COLO668 (cell line): ENCODE data around the gene PIAS4.

Experiments used
- DNase-seq: peaks from one replicate; lab custom pipeline; 2025; ENCODE audit not compliant: unreplicated experiment; lab: John Stamatoyannopoulos, UW

The PIAS4 gene

DNA sequence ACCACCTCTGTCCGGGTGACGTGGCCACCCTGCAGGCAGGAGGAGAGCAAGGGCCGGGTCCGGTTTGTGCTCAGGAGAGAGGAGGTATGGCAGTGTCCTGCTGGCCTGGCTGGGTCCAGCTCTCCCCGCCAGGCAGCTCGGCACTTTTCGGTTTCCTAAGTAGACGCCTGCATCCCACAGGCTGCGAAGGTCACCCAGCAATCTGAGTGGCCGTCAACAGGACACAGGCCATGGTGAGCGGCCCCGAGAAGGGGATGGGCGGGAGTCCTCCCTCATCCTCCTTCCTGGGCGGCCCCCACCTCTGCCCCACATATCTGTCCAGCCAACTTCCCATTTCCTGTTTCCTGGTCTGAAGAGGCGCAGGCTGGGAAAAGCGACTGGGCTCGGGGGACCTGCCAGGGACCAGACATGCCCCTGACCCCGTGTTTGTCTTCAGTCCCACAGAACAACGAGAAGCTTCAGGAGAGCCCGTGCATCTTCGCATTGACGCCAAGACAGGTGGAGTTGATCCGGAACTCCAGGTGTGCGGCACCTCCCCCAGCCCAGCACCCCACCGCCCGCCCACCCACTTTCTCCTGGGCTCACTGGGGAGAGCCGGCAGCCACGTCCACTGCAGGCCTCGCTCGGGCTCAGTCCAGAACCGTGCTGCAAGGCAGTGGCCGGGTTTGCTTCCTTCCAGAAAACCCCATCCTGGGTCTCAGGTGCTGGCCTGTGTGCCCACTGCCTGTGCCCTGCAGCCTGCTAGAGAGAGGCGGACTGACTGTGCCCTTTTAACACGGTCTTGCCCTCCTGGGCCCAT is 16.3 kb downstream of the PIAS4 start:
- DNase-seq, result no peak

DNA sequence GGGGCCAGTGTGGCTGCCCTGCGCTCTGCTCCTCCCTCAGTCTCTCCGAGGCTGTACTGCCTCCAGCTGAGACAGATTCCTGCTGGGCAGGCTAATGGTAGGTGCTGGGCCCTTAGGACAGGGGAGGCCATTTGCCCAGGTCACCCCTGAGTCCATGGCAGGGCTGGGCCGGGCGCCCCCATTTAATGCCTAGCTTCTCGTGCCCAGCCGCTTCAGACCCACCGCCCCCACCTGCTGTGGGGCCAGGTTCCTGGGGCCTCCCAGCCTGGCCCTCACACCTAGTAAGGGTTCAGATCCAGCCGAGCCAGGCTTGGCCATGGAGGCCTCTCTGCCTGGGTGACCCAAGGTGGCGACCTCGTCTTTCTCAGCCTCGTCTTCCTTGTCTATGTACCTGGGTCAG is 17.8 kb downstream of the PIAS4 start:
- no peak for DNase-seq

DNA sequence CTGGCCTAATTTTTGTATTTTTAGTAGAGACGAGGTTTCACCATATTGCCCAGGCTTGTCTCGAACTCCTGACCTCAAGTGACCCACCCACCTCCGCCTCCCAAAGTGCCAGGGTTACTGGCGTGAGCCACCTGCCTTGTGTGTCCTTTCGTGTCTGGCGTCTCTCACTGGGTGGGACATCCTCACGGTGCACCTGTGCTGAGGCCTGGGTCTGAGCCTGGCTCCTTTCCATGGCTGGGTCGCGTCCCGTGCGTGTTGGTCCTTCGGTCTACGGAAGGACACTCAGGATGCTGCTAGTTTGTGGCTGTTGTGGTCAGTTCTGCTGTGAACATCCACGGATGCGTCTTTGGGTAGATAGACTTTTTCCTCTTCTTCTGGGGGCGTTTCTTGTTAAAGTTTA is 19.6 kb downstream of the PIAS4 start:
- no peak for DNase-seq

DNA sequence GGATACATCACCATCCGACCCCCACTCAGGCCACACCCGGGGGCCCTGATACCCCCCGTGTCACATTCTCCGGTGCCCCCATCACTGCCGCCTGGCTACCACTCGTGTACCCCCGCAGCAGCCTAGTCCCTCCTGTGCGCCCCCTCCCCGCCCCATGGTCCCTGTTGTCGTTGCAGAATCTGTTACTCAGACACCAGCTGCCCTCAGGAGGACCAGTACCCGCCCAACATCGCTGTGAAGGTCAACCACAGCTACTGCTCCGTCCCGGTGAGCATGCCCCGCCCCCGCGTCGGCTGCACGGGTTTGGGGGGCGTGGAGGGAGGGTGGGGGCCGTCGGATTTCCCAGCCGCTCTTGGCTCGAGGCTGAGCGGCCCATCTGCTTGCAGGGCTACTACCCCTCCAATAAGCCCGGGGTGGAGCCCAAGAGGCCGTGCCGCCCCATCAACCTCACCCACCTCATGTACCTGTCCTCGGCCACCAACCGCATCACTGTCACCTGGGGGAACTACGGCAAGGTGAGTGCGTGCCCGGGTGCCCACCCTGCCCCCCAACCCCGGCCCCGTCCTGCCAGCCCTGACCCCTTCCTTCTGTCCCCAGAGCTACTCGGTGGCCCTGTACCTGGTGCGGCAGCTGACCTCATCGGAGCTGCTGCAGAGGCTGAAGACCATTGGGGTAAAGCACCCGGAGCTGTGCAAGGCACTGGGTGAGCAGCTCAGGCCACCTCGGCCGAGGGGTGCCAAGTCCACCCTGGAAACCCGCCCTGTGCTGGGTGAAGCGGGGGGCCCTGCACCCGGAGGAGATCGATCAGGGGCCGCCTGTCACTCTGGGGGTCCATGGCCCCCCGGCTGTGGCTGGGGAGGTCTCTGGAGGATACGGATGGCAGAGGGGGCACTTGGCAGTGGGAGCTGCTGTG is 21.1 kb downstream of the PIAS4 start:
- DNase-seq, result no peak

DNA sequence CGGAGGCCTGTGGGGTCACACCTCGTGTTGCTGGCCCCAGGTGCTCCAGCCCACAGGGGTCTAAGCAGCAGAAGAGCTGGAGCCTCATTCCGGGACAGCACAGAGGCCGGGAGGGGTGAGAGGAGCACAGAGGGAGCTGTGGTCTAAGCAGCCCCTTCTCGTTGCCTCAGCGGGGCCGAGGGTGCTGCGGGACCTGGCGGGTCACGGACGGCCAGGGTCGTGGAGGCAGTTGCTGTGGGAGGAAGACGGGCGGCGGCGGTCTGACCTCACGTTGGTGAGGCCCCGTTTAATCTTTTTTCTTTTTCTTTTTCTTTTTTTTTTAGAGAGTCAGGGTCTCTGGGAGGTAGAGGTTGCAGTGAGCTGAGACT is 21.7 kb downstream of the PIAS4 start:
- no peak for DNase-seq

- DNase-seq, result no peak
These were observed 23.0 kb downstream of the PIAS4 start for GRCh38 chr19:4030552-4030951.

- no peak for DNase-seq
These were observed 23.4 kb downstream of the PIAS4 start for GRCh38 chr19:4030981-4031380.

GRCh38 chr19:4031420-4031819 is 23.9 kb downstream of the PIAS4 start:
- DNase-seq, result no peak

- DNase-seq, result no peak
These were observed 24.9 kb downstream of the PIAS4 start for GRCh38 chr19:4032436-4032835.

DNA sequence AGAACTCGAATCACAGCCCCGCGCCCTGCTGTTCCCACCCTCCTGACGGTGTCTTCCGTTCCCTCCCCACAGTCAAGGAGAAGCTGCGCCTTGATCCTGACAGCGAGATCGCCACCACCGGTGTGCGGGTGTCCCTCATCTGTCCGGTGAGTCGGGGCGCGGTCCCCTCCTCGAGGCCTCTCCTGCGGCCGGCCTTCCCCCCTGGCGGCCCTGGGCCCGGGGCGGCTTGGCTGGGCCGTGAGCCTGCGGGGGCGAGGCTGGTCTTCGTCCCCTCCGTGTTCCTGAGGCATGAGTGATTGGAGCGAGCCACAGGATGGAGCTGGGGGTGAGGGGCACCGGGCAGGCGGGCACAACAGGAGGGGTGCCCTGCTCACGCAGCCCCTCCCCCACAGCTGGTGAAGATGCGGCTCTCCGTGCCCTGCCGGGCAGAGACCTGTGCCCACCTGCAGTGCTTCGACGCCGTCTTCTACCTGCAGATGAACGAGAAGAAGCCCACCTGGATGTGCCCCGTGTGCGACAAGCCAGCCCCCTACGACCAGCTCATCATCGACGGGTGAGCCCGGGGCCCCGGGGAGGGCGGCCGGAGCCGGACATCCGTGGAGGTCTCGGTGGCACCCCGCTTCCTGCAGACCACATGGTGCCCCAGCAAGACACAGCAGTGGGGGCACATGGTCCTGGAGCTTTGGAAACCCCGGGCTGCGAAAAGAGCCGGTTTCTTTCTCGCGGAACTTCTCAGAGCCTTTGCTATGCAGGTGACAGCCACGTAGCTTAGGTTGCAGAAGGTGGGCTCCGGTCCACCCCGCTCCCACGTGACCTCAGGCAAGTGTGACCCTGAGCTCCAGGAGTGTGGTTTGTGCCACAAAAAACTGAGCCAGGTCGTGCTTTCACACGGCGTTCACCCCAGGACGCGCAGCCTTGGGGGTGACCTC is 25.8 kb downstream of the PIAS4 start:
- no peak for DNase-seq

- DNase-seq, result no peak
These were observed 26.8 kb downstream of the PIAS4 start for GRCh38 chr19:4034048-4035017.

- DNase-seq, result no peak
These were observed 27.6 kb downstream of the PIAS4 start for GRCh38 chr19:4035018-4035566.

DNA sequence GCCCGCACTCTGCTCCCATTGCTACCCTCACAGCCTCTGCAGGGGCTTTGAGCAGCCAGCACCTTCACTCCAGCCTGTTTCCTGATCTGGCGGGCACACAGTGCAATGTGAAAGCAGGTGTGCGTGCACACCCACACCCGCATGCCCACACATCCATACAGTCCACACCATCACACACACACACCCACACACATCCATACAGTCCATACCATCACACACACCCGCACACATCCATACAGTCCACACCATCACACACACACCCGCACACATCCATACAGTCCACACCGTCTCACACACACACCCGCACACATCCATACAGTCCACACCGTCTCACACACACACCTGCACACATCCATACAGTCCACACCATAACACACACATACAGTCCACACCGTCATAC is 28.0 kb downstream of the PIAS4 start:
- DNase-seq, result no peak

DNA sequence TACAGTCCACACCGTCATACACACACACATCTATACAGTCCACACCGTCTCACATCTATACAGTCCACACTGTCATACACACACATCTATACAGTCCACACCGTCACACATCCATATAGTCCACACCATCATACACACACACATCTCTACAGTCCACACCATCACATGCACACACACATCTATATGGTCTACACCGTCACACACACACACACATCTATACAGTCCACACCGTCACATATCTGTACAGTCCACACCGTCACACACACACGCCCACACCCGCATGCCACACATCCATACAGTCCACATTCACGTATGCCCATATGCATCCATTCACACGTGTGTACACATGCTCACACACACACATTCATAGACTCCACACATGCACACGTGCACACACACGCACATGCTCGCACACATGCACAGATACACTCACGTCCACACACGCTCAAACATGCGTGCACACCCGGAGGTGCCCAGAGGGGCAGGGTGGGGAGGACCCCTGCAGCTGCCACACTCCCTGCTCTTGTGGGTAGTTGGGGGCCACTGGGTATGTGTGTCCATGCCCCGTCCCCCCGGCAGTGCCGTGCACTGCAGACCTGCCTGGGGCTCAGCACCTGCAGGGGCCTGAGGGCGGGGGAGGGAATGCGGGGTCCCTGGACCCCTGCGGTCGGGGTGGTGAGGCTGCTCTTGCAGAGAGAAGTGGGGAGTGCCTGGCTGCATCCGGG is 29.2 kb downstream of the PIAS4 start:
- DNase-seq, result no peak

DNA sequence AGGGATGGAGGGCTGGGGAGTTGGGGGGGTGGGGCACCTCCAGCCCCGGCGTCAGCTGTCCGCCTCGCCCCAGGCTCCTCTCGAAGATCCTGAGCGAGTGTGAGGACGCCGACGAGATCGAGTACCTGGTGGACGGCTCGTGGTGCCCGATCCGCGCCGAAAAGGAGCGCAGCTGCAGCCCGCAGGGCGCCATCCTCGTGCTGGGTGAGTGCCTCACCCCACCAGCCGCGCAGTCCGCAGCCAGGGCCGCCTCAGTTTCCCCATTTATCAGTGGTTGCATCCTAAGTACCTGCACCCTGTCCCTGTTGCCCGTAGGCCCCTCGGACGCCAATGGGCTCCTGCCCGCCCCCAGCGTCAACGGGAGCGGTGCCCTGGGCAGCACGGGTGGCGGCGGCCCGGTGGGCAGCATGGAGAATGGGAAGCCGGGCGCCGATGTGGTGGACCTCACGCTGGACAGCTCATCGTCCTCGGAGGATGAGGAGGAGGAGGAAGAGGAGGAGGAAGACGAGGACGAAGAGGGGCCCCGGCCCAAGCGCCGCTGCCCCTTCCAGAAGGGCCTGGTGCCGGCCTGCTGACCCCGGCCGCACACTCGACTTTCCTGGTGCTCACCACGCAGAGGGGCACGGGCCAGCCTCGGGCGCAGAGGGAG is 29.9 kb downstream of the PIAS4 start:
- no peak for DNase-seq

DNA sequence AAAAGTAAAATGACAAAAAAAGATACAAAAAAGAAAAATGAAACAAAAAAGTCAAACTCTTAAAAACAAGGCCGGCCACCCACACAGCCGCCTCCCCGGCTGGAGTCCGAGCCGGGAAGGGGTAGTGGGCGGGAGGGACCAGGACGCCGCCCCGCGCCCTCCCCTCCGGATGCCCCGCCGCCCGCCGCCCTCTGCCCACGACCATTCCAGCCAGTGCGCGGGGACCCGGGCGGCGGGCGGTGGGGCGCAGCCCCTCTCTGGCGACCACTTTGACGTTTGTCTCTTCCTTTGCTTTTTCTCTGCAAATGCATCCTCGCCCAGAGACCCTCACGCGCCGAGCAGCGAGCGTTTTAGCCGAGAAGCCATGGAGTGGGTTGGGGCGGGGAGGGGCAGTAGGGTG is 30.5 kb downstream of the PIAS4 start:
- no peak for DNase-seq

DNA sequence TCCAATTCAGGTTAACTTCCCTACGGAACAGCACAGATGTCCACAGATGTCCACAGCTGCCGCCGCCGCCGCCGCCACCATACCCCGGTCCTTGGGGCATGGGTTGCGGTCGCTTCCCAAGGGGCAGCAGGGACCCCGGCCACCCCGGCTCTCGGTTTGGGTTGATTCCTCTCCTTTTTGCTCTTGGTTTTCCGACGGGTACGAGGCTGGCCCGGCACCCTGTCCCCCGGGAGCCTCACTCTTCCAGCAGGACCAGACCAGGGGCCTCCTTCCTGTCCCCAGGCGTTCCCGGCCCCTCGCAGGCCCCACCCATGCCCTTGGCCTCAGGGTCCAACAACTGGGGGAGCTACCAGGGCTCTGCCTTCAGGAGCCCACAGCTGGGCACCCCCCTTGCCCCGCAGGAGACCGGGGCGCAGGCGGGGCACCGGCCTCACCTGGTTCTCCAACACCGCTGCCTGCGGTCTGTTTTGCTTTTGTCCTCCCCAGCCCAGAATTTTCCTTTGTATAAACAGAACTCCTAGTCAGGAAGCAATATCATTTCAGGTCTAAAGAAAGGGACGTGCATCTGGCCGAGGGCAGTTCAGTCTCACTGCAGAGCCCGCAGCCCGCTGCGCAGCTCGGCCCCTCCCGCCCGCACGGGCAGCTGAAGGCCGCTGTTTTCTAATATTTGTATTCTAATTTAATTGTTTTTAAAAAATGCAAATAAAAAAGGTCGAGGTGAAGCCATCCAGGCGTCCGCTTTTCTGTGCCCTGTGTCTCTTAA is 31.3 kb downstream of the PIAS4 start:
- DNase-seq, result no peak
